ENCODE data around the gene ASNSD1. TPM values are rescaled to one million over a fixed set of nuclear protein-coding genes. Genes with fewer than 3 reads are reported as not detected.

Gene ASNSD1
- total and polyA plus RNA-seq, 9 donors = 38.5 to 61.9 (median 44.0) TPM

GRCh38 chr2:189638301-189639006, 22.8 kb upstream of the ASNSD1 start:
- no peak for TF ChIP-seq EP300 (IDR thresholded peaks at IDR 0.05)
- no peak for TF ChIP-seq CTCF (IDR thresholded peaks at IDR 0.05)
- no peak for TF ChIP-seq POLR2A (IDR thresholded peaks at IDR 0.05)
- Histone ChIP-seq H3K4me3 (no peak overlapping the region), H3K9me3 (no peaks in the 10 kb centered on the region), H3K27me3 (no peaks in the 10 kb centered on the region), H3K36me3 (no peaks in the 10 kb centered on the region), H3K27ac (no peak overlapping the region), H3K4me1 (ENCODE audit: insufficient read depth) (no peaks in the 10 kb centered on the region)
- WGBS, 3 donors = 94 to 96% (median 94%) methylated on average over 4 of the region's 4 CpGs
- intact Hi-C loops (cut with DNase I) = no loop called here
- no peak for DNase-seq

GRCh38 chr2:189639007-189639609, 22.2 kb upstream of the ASNSD1 start:
- no peak for DNase-seq
- no peaks in the 10 kb centered on the region for H3K9me3 ChIP-seq
- WGBS, 3 donors = 61 to 65% (median 61%) methylated on average over 3 of the region's 3 CpGs
- no peaks in the 10 kb centered on the region for H3K27me3 ChIP-seq
- no peaks in the 10 kb centered on the region for H3K4me1 ChIP-seq (ENCODE audit: insufficient read depth)
- TF ChIP-seq POLR2A (IDR thresholded peaks at IDR 0.05) (no peak), EP300 (IDR thresholded peaks at IDR 0.05) (no peak), CTCF (IDR thresholded peaks at IDR 0.05) (no peak)
- H3K36me3 ChIP-seq = no peaks in the 10 kb centered on the region
- intact Hi-C loops (cut with DNase I) = no loop called here
- H3K27ac ChIP-seq = no peak overlapping the region
- H3K4me3 ChIP-seq = no peak overlapping the region

- DNase-seq = no peak
- Histone ChIP-seq H3K4me1 (ENCODE audit: insufficient read depth) (no peaks in the 10 kb centered on the region), H3K27me3 (no peaks in the 10 kb centered on the region), H3K36me3 (no peaks in the 10 kb centered on the region), H3K27ac (no peak overlapping the region), H3K4me3 (no peak overlapping the region), H3K9me3 (no peaks in the 10 kb centered on the region)
- TF ChIP-seq POLR2A (IDR thresholded peaks at IDR 0.05) = no peak
- TF ChIP-seq CTCF (IDR thresholded peaks at IDR 0.05) = no peak
- no peak for TF ChIP-seq EP300 (IDR thresholded peaks at IDR 0.05)
- intact Hi-C loops (cut with DNase I) = no loop called here
- 76 to 88% (median 88%) methylated on average over 1 of the region's 1 CpG for WGBS, 3 donors
These were observed 20.3 kb upstream of the ASNSD1 start for GRCh38 chr2:189641002-189641401.

- intact Hi-C loops (cut with DNase I) = no loop called here
- DNase-seq = no peak
These were observed 19.7 kb upstream of the ASNSD1 start for GRCh38 chr2:189641590-189641989.

More at GRCh38 chr2:189641590-189641989, 19.7 kb upstream of the ASNSD1 start:
- Histone ChIP-seq H3K4me3 (no peak overlapping the region), H3K4me1 (ENCODE audit: insufficient read depth) (no peaks in the 10 kb centered on the region), H3K27me3 (no peaks in the 10 kb centered on the region), H3K27ac (no peak overlapping the region), H3K36me3 (no peaks in the 10 kb centered on the region), H3K9me3 (no peaks in the 10 kb centered on the region)
- 88 to 91% (median 90%) methylated on average over 2 of the region's 2 CpGs for WGBS, 3 donors
- TF ChIP-seq POLR2A (IDR thresholded peaks at IDR 0.05) (no peak), EP300 (IDR thresholded peaks at IDR 0.05) (no peak), CTCF (IDR thresholded peaks at IDR 0.05) (no peak)

Data from ovary (tissue), 9 donors.